PFSK-1 (cell line): ENCODE measurements around the gene TMEM147.

Source experiments
- FOXP2 ChIP-seq: optimal IDR thresholded peaks from 2 replicates; pipeline ENCODE3; 2011; ENCODE audit warnings: borderline replicate concordance, control low read depth, inconsistent platforms; ENCODE audit not compliant: insufficient read depth; ENCODE audit errors: extremely low read length, extremely low read depth
- POLR2AphosphoS5 ChIP-seq: IDR thresholded peaks from 2 replicates; pipeline ENCODE4 v1.6.1; 2012; ENCODE audit warnings: low read depth, mild to moderate bottlenecking, control low read depth, low read length, moderate library complexity
- REST ChIP-seq, 2 experiments: IDR thresholded peaks; 2 replicates each; pipeline versions ENCODE4 v1.6.1 to v1.8.0; 2011 to 2012; ENCODE audit warnings: low read depth in 2 of 2, low read length in 2 of 2, control low read depth in 1 of 2, inconsistent platforms in 1 of 2, mild to moderate bottlenecking in 1 of 2, moderate library complexity in 1 of 2; ENCODE audit not compliant: insufficient read depth in 1 of 2
- SIN3A ChIP-seq: IDR thresholded peaks from 2 replicates; pipeline ENCODE4 v1.6.1; 2012; ENCODE audit warnings: mild to moderate bottlenecking, low read length, moderate library complexity, borderline replicate concordance; ENCODE audit not compliant: insufficient read depth
- TAF1 ChIP-seq: IDR thresholded peaks from 2 replicates; pipeline ENCODE4 v1.6.1; 2012; ENCODE audit warnings: low read length, control low read depth, borderline replicate concordance; ENCODE audit not compliant: insufficient read depth

GRCh38 chr19:35508129-35508528, 37.3 kb upstream of the TMEM147 start:
- TF ChIP-seq POLR2AphosphoS5 = no peak
- TF ChIP-seq SIN3A = no peak
- no peak for TF ChIP-seq FOXP2
- no peak for TF ChIP-seq REST (IDR thresholded peaks at IDR 0.05; ENCODE audit: insufficient read depth in 1 of 2, low read depth in 2 of 2, low read length in 2 of 2)
- TF ChIP-seq TAF1 = no peak
